Left renal pelvis (tissue), 4 donors: ENCODE results near the gene ATXN3. TPM values are rescaled to one million over a fixed set of nuclear protein-coding genes. Genes with fewer than 3 reads are reported as not detected.
"Not testable (repeated sequence)": the region's sequence is repeated elsewhere in the genome, so short reads cannot be mapped to it uniquely, and the experiment has no call there.

Source experiments
- DNase-seq, 4 donors: peaks; one replicate each; pipeline ENCODE4 v3.0.0-alpha.2; 2013; ENCODE audit warnings: low read depth in 4 of 4, low spot score in 3 of 4
- polyA plus RNA-seq, 4 donors: library from polyadenylated mRNA; unstranded; fragments of 120-200 nt; gene quantifications; one replicate each; pipeline ENCODE4 v1.2.1, GENCODE V29; 2013; ENCODE audit not compliant: insufficient read length in 4 of 4

ATXN3 gene
- polyA plus RNA-seq, 4 donors = 23.6 to 36.4 (median 32.9) TPM

- no peak for DNase-seq
These were observed 17.9 kb downstream of the ATXN3 start for GRCh38 chr14:92088494-92088893.

- no peak for DNase-seq
These were observed 31.8 kb downstream of the ATXN3 start for GRCh38 chr14:92074555-92074954.

GRCh38 chr14:92058006-92058917 is 48.1 kb downstream of the ATXN3 start:
- no peak for DNase-seq

GRCh38 chr14:92049781-92050180 is 56.6 kb downstream of the ATXN3 start:
- no peak for DNase-seq

- DNase-seq = not testable (repeated sequence)
These were observed 57.2 kb downstream of the ATXN3 start for GRCh38 chr14:92049221-92049620.

- not testable (repeated sequence) for DNase-seq
These were observed 60.5 kb downstream of the ATXN3 start for GRCh38 chr14:92045904-92046303.

GRCh38 chr14:92041766-92042165 is 64.6 kb downstream of the ATXN3 start:
- not testable (repeated sequence) for DNase-seq

GRCh38 chr14:92041203-92041602 is 65.2 kb downstream of the ATXN3 start:
- no peak for DNase-seq

GRCh38 chr14:92040431-92041051 is 65.8 kb downstream of the ATXN3 start:
- peak in 2 of 4 donors; percentile 4 to 8 for DNase-seq

GRCh38 chr14:92039719-92040430 is 66.5 kb downstream of the ATXN3 start, which contains the start of gene TRIP11:
Gene TRIP11 (minus strand): TSS chr14:92040059. CDS start chr14:92039685, 374 bp downstream.
- DNase-seq = peak; percentile 80 to 87 (median 85)

- DNase-seq = peak; percentile 55 to 61 (median 58)
These were observed 67.2 kb downstream of the ATXN3 start for GRCh38 chr14:92039063-92039718.

GRCh38 chr14:92037989-92038388 is 68.4 kb downstream of the ATXN3 start:
- DNase-seq = no peak

GRCh38 chr14:92035890-92036289 is 70.5 kb downstream of the ATXN3 start:
- DNase-seq = no peak

- no peak for DNase-seq
These were observed 72.3 kb downstream of the ATXN3 start for GRCh38 chr14:92033906-92034687.

GRCh38 chr14:92033433-92033832 is 72.9 kb downstream of the ATXN3 start:
- no peak for DNase-seq

GRCh38 chr14:92026548-92027190 is 79.7 kb downstream of the ATXN3 start:
- DNase-seq = no peak

GRCh38 chr14:92022036-92022435 is 84.3 kb downstream of the ATXN3 start:
- DNase-seq = no peak

GRCh38 chr14:92021523-92021922 is 84.9 kb downstream of the ATXN3 start:
- no peak for DNase-seq

- no peak for DNase-seq
These were observed 92.3 kb downstream of the ATXN3 start for GRCh38 chr14:92014040-92014439.
